Keratinocyte (primary cell): ENCODE data around the gene SOCS3. TPM values are rescaled to one million over a fixed set of nuclear protein-coding genes. Genes with fewer than 3 reads are reported as not detected.

Experiments
- DNase-seq: peaks from one replicate; pipeline ENCODE4 v3.0.0-alpha.2; 2011; ENCODE audit warnings: low read depth, missing footprints, low spot score
- FAIRE-seq: peaks from 2 replicates; lab custom pipeline; 2011; peaks lifted over from hg19 to GRCh38; lab: Jason Lieb, UNC
- H2AFZ ChIP-seq: 2 replicates; pipeline ENCODE4 v1.6.0; 2012; ENCODE audit warnings: low read length, control low read depth, inconsistent platforms; ENCODE audit not compliant: control insufficient read depth
- H3K27ac ChIP-seq: 2 replicates; pipeline ENCODE4 v1.5.1; 2011; ENCODE audit warnings: low read length; ENCODE audit not compliant: control insufficient read depth, insufficient read depth
- H3K27me3 ChIP-seq: 3 replicates; pipeline ENCODE4 v1.6.0; 2011; ENCODE audit warnings: low read length; ENCODE audit not compliant: control insufficient read depth, insufficient read depth; ENCODE audit errors: extremely low read depth
- H3K36me3 ChIP-seq, 2 experiments: 2 replicates in 1 of 2; 3 replicates in 1 of 2; pipeline ENCODE4 v1.5.1; 2011; ENCODE audit warnings: low read length in 2 of 2, mild to moderate bottlenecking in 1 of 2; ENCODE audit not compliant: control insufficient read depth in 2 of 2, insufficient read depth in 2 of 2; ENCODE audit errors: extremely low read depth in 1 of 2
- H3K4me1 ChIP-seq: 3 replicates; pipeline ENCODE4 v1.5.1; 2011; ENCODE audit warnings: low read length; ENCODE audit not compliant: control insufficient read depth, insufficient read depth; ENCODE audit errors: extremely low read depth
- H3K4me2 ChIP-seq: 3 replicates; pipeline ENCODE4 v1.6.0; 2011; ENCODE audit warnings: low read depth, low read length; ENCODE audit not compliant: control insufficient read depth, insufficient read depth; ENCODE audit errors: extremely low read depth
- H3K4me3 ChIP-seq, 3 experiments: fragments of 200-600 bp in 1 of 3; sonication (generic) in 1 of 3; 2 replicates in 2 of 3; 3 replicates in 1 of 3; pipeline ENCODE4 v1.5.1; 2011 to 2016; ENCODE audit warnings: low read length in 3 of 3, mild to moderate bottlenecking in 3 of 3, control low read depth in 2 of 3, inconsistent platforms in 1 of 3, low read depth in 1 of 3, mixed read lengths in 1 of 3, mixed run types in 1 of 3, moderate library complexity in 1 of 3; ENCODE audit not compliant: control insufficient read depth in 2 of 3, insufficient read depth in 2 of 3; ENCODE audit errors: extremely low read depth in 1 of 3
- H3K79me2 ChIP-seq: 2 replicates; pipeline ENCODE4 v1.6.0; 2012; ENCODE audit warnings: low read length; ENCODE audit not compliant: control insufficient read depth, insufficient read depth
- H3K9ac ChIP-seq: 3 replicates; pipeline ENCODE4 v1.6.0; 2011; ENCODE audit warnings: low read length; ENCODE audit not compliant: control insufficient read depth, insufficient read depth; ENCODE audit errors: extremely low read depth
- H3K9me1 ChIP-seq: 3 replicates; pipeline ENCODE4 v1.6.0; 2011; ENCODE audit warnings: low read length; ENCODE audit not compliant: control insufficient read depth, insufficient read depth; ENCODE audit errors: extremely low read depth
- H3K9me3 ChIP-seq: 2 replicates; pipeline ENCODE4 v1.5.1; 2012; ENCODE audit warnings: low read depth, low read length; ENCODE audit not compliant: control insufficient read depth
- H4K20me1 ChIP-seq: 3 replicates; pipeline ENCODE4 v1.6.0; 2011; ENCODE audit warnings: low read length; ENCODE audit not compliant: control insufficient read depth, insufficient read depth; ENCODE audit errors: extremely low read depth
- EZH2 ChIP-seq: IDR thresholded peaks from one replicate; pipeline ENCODE4 v1.6.1; 2012; ENCODE audit warnings: inconsistent platforms, mild to moderate bottlenecking, low read length, moderate library complexity
- dilution Hi-C: fragments of 300-500 bp; cut with MboI; formaldehyde crosslinking; loops from one replicate; pipeline ENCODE4 v1.7.0; 2020; ENCODE audit warnings: low sequenced_read_pairs; ENCODE audit not compliant: extremely low pct_ligation_motif_present
- polyA plus RNA-seq, 5 experiments: library from polyadenylated mRNA; depleted of rRNA in 3 of 5; stranded (reverse) in 3 of 5; stranded (forward) in 1 of 5; unstranded in 1 of 5; fragments of >200 nt; gene quantifications; 1 replicate in 1 of 5; 2 replicates in 3 of 5; 3 replicates in 1 of 5; pipeline versions ENCODE4 v1.2.1 to v1.2.3, GENCODE V29; 2011 to 2012; ENCODE audit warnings: missing spikeins in 2 of 5, low read depth in 1 of 5, low replicate concordance in 1 of 5
- TF ChIP-seq, protein P1 (sequence below), 3 experiments: IDR thresholded peaks in 1 of 3; conservative IDR thresholded peaks in 1 of 3; optimal IDR thresholded peaks in 1 of 3; 2 replicates in 2 of 3; 3 replicates in 1 of 3; pipeline versions ENCODE3 to v1.5.1; 2011; ENCODE audit warnings: low read length in 3 of 3, mild to moderate bottlenecking in 3 of 3, moderate library complexity in 2 of 3, control low read depth in 1 of 3, inconsistent platforms in 1 of 3; ENCODE audit not compliant: insufficient read depth in 2 of 3; ENCODE audit errors: extremely low read depth in 1 of 3

Gene SOCS3
- polyA plus RNA-seq, 1 donor (not counting 4 experiments of a cell fraction or from before 2014, with no cell fraction given), result 9.4 TPM

DNA sequence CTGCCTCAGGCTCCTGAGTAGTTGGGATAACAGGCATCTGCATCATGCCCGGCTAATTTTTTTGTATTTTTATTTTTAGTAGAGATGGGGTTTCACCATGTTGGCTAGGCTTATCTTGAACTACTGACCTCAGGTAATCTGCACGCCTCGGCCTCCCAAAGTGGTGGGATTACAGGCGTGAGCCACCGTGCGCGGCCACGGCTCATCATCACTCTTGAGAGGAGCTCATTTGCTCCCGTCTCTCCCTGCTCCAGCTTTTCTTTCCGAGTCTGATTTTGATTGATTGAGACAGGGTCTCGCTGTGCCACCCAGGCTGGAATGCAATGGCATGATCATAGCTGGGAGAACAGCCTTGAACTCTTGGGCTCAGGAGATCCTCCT lies 31.2 kb upstream of the SOCS3 start:
- peak overlapping the region; percentile 69 for H3K27ac ChIP-seq
- TF ChIP-seq, protein P1, sequence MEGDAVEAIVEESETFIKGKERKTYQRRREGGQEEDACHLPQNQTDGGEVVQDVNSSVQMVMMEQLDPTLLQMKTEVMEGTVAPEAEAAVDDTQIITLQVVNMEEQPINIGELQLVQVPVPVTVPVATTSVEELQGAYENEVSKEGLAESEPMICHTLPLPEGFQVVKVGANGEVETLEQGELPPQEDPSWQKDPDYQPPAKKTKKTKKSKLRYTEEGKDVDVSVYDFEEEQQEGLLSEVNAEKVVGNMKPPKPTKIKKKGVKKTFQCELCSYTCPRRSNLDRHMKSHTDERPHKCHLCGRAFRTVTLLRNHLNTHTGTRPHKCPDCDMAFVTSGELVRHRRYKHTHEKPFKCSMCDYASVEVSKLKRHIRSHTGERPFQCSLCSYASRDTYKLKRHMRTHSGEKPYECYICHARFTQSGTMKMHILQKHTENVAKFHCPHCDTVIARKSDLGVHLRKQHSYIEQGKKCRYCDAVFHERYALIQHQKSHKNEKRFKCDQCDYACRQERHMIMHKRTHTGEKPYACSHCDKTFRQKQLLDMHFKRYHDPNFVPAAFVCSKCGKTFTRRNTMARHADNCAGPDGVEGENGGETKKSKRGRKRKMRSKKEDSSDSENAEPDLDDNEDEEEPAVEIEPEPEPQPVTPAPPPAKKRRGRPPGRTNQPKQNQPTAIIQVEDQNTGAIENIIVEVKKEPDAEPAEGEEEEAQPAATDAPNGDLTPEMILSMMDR (optimal IDR thresholded peaks at IDR 0.05 in 1 of 3, IDR thresholded peaks at IDR 0.05 in 1 of 3, conservative IDR thresholded peaks at IDR 0.05 in 1 of 3; ENCODE audit: extremely low read depth in 1 of 3, insufficient read depth in 2 of 3, low read length in 3 of 3), result no peak
- no peak for TF ChIP-seq EZH2
- dilution Hi-C loops, result no loop called here

DNA sequence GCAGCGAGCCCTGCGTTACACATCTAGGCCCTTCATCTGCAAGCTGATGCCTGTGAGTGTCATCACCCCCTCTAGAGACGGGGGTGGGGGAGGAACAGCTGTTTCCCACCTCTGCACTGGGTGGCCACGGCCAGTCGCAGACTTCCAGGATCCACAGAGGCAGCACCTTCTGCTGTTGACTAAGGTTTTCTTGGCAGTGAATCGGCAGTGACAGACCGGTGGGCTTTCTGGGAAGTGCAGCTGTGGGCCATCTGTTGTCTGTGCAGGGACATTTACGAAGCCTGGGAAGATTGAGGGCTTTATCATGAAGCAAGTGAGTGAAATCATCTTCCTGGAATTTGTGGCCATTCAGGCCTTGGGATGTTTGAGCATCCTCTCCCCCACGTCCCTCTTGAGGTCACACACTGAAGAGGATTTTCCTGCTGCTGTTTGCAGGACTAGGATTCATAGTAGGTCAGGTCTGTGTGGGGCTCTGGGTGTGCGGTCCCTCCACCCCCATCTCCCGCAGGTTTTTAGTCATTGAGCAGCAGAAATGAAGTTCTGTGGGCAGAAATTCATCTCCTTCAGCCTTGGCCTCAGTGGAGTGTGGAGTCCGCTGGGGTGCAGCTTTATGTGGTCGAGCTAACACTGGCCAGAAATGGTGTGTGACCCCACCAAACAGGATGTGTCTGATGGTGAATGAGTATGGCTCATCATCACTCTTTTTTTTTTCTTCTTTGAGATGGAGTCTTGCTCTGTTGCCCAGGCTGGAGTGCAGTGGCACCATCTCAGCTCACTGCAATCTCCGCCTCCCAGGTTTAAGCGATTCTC lies 30.6 kb upstream of the SOCS3 start:
- TF ChIP-seq, protein P1 (optimal IDR thresholded peaks at IDR 0.05 in 1 of 3, IDR thresholded peaks at IDR 0.05 in 1 of 3, conservative IDR thresholded peaks at IDR 0.05 in 1 of 3; ENCODE audit: extremely low read depth in 1 of 3, insufficient read depth in 2 of 3, low read length in 3 of 3), result peak in 1 of 3 experiments; percentile 30
- TF ChIP-seq EZH2, result no peak
- Histone ChIP-seq H4K20me1 (peaks cover 24% of the 10 kb centered on the region), H3K4me1 (peaks cover 46% of the 10 kb centered on the region), H3K4me2 (no peak overlapping the region), H3K36me3 (peaks cover 15 to 23% of the 10 kb centered on the region in 2 experiments), H2AFZ (no peak overlapping the region), H3K4me3 (no peak overlapping the region), H3K9ac (no peak overlapping the region), H3K9me3 (no peaks in the 10 kb centered on the region), H3K79me2 (peaks cover 82% of the 10 kb centered on the region), H3K9me1 (peaks cover 21% of the 10 kb centered on the region), H3K27me3 (no peaks in the 10 kb centered on the region), H3K27ac (no peak overlapping the region)
- DNase-seq (no peak), FAIRE-seq (no peak)
- dilution Hi-C loops, result no loop called here

More for the DNA sequence above, 31.2 kb upstream of the SOCS3 start:
- no peaks in the 10 kb centered on the region for H3K27me3 ChIP-seq
- no peak overlapping the region for H2AFZ ChIP-seq
- H3K9ac ChIP-seq, result no peak overlapping the region
- H3K4me2 ChIP-seq, result no peak overlapping the region
- peaks cover 22% of the 10 kb centered on the region for H4K20me1 ChIP-seq
- no peaks in the 10 kb centered on the region for H3K9me3 ChIP-seq
- peaks cover 19% of the 10 kb centered on the region for H3K9me1 ChIP-seq
- H3K4me1 ChIP-seq, result peaks cover 41% of the 10 kb centered on the region
- H3K36me3 ChIP-seq, result peaks cover 14 to 29% of the 10 kb centered on the region in 2 experiments
- H3K4me3 ChIP-seq, result no peak overlapping the region
- DNase-seq, result no peak
- FAIRE-seq, result no peak
- H3K79me2 ChIP-seq, result peaks cover 82% of the 10 kb centered on the region
